H1 (cell line): ENCODE measurements around the gene PAK1IP1. TPM values are rescaled to one million over a fixed set of nuclear protein-coding genes. Genes with fewer than 3 reads are reported as not detected.

Source experiments
- BRCA1 ChIP-seq: IDR thresholded peaks from 2 replicates; pipeline ENCODE4 v1.6.1; 2012; ENCODE audit warnings: low read depth, low read length, improper control_type of control experiment
- CBX8 ChIP-seq: fragments of 300-800, 300-1000 bp; sonication (generic); IDR thresholded peaks from 2 replicates; pipeline ENCODE4 v1.7.1; 2016; ENCODE audit warnings: low read depth, low read length, borderline replicate concordance
- EZH2 ChIP-seq: fragments of 200-600 bp; sonication (generic); IDR thresholded peaks from 2 replicates; pipeline ENCODE4 v1.7.1; 2012; ENCODE audit warnings: low read depth, mild to moderate bottlenecking, moderate library complexity, low read length, inconsistent platforms; ENCODE audit not compliant: severe bottlenecking
- FOSL1 ChIP-seq: IDR thresholded peaks from 2 replicates; pipeline ENCODE4 v1.6.1; 2011; ENCODE audit warnings: mild to moderate bottlenecking, low read depth, low read length, moderate library complexity; ENCODE audit not compliant: insufficient read depth
- SIX5 ChIP-seq: IDR thresholded peaks from 2 replicates; pipeline ENCODE4 v1.6.1; 2011; ENCODE audit warnings: mild to moderate bottlenecking, low read depth, low read length
- polyA plus RNA-seq, 7 experiments: library from polyadenylated mRNA; depleted of rRNA in 3 of 7; stranded (reverse) in 5 of 7; unstranded in 2 of 7; fragments of >200 nt in 5 of 7; fragments of 200-250 nt in 2 of 7; gene quantifications; 1 replicate in 5 of 7; 2 replicates in 1 of 7; 4 replicates in 1 of 7; pipeline versions ENCODE4 v1.2.1 to v1.2.3, GENCODE V29; 2011 to 2013; ENCODE audit warnings: missing spikeins in 2 of 7, mixed read lengths in 2 of 7
- total RNA-seq: library from RNA; stranded (reverse); fragmentation: NEBNext Ultra II Directional; extraction: Animal tissue kit (Norgen Biotek cat#: 25700); gene quantifications from 2 replicates; pipeline ENCODE4 v1.2.1, GENCODE V29; 2021
- TF ChIP-seq, protein P1 (sequence below): IDR thresholded peaks from 2 replicates; pipeline ENCODE4 v1.6.1; 2011; ENCODE audit warnings: low read length, improper control_type of control experiment

The PAK1IP1 gene
- total and polyA plus RNA-seq, 2 of the 8 experiments (the other 6 are each of a cell fraction or from before 2014, with no cell fraction given) = 19.7 to 43.6 TPM

- TF ChIP-seq SIX5 (no peak), CBX8 (no peak), BRCA1 (no peak), EZH2 (no peak), FOSL1 (no peak)
- TF ChIP-seq, protein P1, sequence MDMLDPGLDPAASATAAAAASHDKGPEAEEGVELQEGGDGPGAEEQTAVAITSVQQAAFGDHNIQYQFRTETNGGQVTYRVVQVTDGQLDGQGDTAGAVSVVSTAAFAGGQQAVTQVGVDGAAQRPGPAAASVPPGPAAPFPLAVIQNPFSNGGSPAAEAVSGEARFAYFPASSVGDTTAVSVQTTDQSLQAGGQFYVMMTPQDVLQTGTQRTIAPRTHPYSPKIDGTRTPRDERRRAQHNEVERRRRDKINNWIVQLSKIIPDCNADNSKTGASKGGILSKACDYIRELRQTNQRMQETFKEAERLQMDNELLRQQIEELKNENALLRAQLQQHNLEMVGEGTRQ = no peak
These were observed 39.2 kb upstream of the PAK1IP1 start (continued) for GRCh38 chr6:10655508-10656055.
